ENCODE data around the gene SRPK2.
"Not testable (repeated sequence)": the region's sequence is repeated elsewhere in the genome, so short reads cannot be mapped to it uniquely, and the experiment has no call there.

SRPK2 gene

DNA sequence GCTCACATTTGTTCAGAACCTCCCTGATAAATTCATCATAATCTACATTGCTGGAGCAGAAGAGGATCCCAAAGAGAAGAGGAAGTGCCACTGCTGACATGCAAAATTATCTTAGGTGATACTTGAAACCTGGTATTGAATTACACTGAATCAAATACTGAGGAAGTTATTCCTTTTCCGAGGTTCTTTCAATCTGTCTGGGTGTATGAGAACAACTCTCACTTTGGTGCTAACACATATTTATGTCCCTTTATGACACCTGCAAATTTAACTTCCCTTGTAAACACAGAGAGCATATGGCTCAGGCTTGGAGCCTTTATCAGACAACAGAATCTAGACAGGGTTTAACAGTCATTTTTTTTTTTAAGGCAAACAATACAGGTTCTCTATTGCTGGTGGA, 131.4 kb downstream of the SRPK2 start:
- DNase-seq = no peak

DNA sequence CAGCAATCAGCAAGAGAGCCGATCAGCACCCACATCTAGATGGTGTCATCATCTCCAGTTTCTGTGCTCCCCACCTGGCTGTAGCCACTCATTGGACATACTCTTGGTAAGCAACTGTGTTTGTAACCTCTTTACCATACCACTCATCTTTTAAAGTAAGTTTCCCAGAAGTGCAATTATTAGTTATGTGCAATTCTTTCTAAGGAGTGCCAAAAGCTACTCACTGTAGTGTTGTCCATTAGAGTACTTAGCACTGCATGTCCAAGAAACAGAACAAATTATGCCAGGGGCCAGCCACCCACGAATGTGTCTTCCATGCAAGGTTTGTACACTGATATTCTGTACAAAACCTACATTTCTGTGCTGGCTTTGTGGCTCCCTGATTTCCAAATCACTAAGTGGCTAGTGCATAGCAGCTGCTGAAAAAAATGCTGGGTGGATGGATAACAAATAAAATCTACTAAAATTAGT, 131.9 kb downstream of the SRPK2 start:
- DNase-seq = no peak

DNA sequence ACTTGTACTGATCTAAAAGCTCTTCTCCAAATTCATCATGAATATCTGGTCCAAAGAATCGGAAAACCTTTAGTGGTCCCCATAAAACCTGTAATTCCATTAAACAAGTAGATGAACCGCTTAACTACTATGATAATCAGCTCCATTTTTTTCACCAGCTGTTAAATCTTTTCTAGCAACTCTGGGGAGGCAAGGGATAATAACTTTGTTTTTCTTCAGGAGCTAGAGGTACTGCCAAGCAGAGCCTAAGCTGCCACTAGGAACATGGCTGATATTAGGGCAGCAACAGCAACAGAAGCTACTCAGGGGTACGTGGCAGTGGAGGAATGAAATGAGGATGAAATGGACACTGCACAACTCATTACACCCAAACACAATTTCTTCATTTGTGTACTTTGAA, 138.0 kb downstream of the SRPK2 start:
- DNase-seq = no peak

DNA sequence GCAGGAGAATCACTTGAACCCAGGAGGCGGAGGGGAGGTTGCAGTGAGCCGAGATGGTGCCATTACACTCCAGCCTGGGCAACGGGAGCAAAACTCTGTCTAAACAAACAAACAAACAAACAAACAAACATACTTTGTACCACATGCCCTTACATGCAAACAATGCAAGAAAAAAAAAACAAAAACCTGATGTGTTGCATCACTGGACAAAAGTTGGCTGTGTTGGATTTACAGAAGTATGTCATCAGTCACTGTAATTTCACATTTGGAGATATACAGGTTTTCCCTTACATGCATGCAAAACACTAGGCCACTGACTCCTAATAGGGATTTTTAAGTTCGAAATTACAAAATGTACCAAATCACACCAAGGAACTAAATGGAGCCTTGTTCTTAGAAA, 138.5 kb downstream of the SRPK2 start:
- no peak for DNase-seq

DNA sequence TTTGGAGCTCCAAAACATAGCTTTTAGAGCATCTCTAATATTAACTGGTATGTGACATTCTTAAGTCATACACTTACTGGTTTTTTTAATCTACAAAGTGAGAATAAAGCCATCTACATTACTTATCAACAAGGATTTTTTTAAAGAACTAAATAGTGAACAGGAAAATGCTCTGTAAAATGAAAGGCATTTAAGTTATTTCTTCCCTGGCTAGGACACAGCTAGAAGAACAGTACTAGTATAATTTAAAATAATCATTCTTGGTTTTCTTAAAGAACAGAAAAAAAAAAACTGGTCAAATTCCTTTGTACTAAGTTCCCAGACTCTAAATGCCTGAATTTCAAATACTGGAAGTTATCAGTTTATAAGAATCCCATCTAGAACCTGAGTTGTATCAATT, 139.5 kb downstream of the SRPK2 start:
- DNase-seq = no peak

DNA sequence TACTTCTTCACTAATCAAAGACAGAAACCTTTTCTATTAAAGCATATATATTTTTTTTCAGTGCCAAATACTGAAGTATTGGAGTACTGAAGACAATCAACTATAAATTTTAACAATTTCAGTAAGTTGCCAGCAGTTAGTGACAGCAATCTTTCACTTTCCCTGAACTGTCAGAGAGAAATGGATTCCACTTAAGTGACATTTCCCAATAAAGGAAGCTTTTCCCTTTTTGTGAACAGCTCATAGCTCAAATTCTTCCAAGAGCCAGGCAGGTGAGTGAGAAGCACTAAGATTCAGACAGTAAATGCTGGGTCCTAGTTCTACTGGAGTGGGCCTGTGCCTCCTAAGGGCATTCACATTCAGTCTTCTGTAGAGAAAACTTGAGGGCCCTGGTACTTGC, 142.0 kb downstream of the SRPK2 start:
- no peak for DNase-seq

DNA sequence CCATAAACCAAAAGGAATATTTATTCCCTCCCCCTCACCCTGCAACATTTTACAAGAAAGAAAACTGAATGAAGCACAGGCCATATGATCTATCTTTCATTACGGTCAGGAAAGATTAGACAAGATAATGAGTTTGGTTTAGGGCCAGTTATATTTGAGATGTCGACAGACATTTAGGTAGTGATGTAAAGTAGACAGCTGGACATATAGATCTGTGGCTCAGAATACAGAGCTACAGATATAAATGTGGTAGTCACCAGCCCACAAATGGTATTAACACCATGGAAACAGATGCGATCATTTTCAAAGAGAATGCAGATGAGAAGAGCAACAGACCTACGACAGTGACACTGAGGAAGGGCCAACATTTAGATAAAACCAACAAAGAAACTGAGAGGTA, 142.5 kb downstream of the SRPK2 start:
- no peak for DNase-seq

DNA sequence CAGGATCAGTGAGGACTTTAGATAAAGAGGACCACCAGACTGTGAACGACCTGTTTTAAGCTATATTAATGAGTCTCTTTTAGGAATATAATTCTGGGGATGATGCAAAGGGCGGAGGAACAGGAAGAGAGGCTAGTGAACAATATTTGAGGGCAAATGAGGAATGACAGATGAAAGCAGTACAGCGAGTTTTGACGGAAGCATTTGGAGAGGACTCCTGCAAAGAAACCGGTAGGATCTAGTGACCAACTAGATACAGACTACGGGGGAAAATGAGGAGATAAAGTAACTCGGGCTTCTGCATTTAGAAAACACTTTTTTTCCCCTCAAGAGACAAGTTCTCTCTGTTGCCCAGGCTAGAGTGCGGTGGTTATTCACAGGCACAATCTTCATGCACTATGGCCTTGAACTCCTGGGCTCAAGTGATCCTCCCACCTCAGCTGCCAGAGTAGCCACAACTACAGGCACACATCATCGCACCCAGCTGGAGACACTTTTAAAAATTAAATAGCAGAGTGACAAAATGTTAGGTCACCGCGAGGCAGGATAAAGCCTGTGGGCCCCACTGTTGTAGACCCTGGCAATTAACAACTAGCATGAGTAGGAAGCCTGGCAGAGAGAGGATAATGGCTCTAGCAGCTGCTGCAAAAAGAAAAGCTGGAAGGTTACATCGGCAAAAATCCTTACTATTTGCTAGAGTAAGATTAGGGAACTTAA, 143.2 kb downstream of the SRPK2 start:
- no peak for DNase-seq

DNA sequence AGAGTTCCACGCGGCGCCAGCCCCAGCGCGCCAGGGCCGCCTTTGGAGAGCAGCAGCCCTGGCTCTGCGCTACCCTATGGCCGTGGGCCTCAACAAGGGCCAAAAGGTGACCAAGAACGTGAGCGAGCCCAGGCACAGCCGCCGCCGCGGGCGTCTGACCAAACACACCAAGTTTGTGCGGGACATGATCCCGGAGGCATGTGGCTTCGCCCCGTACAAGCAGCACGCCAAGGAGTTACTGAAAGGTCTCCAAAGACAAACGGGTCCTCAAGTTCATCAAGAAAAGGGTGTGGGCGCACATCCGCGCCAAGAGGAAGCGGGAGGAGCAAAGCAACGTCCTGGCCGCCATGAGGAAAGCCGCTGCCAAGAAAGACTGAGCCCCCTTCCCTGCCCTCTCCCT, 144.1 kb downstream of the SRPK2 start:
- DNase-seq = no peak

DNA sequence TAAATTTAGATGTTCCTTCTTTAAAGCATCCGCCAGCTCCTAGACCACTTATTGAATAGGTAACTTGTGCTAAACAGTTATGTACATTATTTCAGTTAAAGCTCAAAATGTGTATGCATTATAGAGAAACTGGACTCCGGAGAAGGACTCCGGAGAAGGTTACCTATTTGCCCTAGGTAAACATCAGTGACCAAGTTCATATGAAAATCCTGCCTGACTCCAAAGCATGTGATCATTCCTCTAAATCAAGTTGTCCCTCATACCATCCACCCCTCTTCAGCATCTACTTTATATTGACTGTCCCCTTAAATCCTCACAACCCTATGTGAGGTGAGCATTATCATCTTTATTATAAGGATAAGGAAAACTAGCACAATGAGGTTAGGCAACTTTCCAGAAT, 147.5 kb downstream of the SRPK2 start:
- no peak for DNase-seq

DNA sequence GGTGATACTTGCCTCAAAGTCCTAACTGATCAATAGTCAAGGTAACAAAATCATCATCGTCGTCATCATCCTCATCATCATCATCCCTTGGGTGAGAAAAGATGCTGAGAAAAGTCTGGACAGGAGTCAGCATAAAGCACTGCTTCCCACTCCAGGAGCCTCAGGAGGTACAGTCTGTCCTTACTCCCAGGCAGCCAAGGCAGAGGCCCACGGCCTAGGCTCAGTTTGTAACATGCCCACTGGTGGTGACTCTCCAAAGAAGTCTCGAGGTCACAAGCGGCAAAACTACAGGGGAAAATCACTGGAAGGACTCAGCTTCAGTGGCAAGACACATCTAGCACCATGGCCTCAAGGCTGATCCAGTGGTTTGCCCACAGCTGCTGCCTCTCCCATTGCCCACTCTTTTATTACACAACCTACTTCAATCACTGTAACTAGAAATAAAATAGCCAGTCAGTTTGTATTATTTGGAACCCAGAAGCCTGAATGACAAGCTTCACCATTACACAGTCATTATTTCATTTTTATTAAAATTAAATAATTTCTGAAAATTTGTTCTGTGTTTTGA, 150.4 kb downstream of the SRPK2 start:
- no peak for DNase-seq

DNA sequence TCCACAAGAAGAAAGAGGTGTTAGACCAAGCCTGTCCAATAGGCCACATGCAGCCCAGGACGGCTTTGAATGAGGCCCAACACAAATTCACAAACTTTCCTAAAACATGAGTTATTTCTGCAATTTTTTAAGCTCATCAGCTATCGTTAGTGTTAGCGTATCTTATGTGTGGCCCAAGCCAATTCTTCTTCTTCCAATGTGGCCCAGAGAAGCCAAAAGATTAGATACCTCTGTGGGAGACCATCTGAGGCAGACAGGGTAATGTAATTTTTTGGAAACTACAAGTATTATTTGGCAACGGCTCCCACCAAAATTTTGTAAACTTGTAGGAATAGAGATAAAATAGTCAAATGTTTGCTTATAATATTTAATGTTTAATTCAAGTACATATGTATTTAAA, 153.8 kb downstream of the SRPK2 start:
- no peak for DNase-seq

DNA sequence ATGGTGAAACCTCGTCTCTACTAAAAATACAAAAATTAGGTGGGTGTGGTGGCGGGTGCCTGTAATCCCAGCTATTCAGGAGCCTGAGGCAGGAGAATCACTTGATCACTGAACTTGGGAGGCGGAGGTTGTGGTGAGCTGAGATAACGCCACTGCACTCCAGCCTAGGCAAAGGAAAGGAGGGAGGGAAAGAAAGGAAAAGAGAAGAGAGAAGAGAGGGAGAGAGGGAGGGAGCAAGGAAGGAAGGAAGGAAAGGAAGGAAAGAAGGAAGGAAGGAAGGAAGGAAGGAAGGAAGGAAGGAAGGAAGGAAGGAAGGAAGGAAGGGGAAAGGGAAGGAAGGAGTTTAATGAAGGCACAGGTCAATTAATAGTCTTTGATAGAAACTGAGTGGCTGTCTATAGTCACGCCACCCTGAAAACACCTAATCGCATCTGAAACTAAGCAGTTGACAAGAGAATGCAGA, 155.9 kb downstream of the SRPK2 start:
- DNase-seq = not testable (repeated sequence)

DNA sequence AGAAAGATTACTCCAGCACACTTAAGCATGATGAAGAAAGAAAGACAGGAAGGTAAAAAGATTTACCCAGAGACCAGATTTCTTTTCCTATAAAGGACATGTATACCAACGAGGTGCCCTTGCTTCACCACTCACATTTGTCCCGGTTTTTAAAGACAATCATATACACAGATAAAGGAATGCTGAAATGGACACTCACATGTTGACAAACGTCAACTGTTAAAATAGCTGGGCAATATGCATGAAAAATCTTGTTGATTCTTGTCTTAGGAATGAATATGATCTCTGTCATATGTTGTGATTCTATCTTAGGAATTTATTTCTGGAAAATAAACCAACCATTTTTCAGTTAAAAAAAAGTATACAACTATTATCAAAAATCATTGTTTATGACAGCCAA, 158.2 kb downstream of the SRPK2 start:
- no peak for DNase-seq

DNA sequence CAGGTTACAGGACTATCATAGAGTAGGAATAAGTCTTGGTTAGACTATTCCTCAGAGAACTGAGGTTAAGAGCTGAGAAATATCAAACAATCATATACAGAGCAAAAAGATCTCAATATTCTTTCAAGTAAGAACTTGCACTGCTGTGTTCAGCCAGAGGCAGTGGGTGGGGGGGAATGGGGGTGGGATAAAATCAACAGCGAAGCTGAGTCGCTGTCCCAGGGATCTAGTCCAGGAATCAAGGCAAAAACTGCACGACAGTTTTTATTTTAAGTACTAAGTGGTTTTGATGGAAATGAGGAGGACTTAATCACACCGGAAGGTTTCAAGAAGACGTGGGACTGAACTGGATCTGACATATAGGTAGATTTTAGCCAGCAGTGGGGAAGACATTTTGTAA, 159.1 kb downstream of the SRPK2 start:
- DNase-seq = no peak

DNA sequence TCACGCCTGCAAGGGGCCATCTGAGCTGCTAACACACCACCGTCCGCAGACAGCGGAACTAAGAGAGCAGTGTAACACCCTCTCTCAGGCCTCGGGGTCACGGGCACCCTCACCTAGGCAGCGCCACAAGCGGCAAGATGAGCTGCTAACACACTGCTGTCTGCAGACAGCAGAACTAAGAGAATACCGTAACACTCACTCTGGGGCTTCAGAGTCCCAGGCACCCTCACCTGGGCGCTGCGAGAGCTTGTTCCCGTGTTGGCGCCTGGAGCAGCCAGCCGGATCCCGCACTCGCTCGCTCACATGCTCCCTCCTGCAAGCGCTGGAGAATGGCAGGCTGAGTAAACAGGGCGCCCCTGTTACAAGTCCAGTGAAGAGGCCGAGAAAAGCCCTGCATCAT, 160.2 kb downstream of the SRPK2 start:
- no peak for DNase-seq

DNA sequence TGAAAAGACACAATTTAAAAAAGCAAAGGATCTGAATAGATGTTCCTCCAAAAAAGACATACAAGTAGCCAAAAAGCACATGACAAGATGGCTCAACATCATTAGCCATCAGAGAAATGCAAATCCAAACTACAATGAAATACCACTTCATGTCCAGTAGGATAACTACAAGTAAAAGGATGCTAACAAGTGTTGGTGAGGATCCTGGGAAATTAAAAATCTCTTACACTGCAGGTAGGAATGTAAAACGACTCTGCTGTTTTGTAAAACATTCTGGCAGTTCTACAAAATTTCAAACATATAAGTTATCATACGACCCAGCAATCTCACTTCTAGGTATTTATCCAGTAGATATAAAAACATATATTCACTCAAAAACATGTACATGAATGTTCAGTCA, 161.3 kb downstream of the SRPK2 start:
- no peak for DNase-seq

DNA sequence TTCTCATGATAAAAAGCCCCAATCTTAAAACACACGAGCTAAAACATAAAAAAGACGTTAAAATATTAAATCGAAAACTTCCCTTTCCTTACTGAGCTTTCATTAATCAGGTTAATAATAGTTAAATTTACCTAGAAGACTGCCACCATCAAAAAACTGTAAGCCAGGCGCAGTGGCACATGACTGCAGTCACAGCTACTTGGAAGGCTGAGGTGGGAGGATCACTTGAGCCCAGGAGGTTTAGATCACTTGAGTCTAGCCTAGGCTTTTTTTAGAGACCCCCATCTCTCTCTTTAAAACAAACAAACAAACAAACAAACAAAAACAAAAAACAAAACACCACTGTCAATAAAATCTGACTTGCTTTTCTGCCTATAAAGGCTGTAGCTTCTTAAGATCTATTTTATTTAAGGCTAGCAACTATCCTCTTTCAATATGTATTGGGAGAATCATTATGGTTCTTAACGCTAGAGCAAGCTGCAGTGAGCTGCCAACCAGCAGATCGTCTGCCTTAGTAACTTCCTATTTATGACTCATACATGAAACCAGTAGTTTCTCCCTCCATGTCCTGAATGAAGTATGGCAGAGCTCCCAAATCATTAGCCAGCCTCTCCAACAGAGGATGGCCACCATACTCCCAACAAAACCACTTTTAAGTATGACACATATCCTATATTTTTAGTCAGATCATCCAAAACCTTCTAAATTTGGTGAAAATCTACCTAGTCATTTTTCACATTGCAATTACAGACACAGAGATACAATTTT, 163.7 kb downstream of the SRPK2 start:
- no peak for DNase-seq

DNA sequence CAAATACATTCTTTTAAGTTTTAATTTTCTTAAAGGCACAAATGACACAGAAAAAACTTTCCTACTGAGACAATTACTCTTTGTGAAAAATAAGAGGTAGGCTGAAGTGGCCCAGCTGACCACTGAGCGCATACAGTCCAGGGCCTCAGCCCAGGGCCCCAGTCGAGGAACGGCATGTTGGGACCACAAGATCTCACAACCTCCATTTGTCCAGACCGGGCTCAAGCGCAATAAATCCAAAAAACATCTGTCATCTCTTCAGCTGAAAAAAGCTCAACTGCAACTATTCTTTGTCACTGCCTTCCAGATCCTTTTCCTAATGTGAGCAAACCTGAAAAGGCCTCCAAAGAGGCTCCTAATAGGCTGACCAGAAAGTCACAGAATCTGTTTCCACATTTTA, 165.8 kb downstream of the SRPK2 start:
- no peak for DNase-seq

DNA sequence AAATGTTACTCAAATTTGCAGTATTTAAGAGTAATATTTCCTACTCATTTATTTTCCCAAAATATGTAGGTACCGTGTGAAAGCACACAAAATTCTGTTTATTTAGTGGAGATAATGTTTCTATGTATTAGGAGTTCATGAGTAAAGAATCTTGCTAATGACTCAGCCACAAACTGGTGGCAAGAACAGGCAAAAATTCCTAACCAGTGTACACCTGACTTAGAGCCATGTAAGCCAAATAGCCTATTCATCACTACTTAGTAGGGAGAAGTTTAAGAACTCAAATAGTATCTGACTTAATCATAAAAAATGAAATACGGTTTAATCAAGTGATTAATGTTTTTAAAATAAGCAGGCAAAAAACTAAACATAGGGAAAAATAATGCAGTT, 169.0 kb downstream of the SRPK2 start:
- no peak for DNase-seq

DNA sequence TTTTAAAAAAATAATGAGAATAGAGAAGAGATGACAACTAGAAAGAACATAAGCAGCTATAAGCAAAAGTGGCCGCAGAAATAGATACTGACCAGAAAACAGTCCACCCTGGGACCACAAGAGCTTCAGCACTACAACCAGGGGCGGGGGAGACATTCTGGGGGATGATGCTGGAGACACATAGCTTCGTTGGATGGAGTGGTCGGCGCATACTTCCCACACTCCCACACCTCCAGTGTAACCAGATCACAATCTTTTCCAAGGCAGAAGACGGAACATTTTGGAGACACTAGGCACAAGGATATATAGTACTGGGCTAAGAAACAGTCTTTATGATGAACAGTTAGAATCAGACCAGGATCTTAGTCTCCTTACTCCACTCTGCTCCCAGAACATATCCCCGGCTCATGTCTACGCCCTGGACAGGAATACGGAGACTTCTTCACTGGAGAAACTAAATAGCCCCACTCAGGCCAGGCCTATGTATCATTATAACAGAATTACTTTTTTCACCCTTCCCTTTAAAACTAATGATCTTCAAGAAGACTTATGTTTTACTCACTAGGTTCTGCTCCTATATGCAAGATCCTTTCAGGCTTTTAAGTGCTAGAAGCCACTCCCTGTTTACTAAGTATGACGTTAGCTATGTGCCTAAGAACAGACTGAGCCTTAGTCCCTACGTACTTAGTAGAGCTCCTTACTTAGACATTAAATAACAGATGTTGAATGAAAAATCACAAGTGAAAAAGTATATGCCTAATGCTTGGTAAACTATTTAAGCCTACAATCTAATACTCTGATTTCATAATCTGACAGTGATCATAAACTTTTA, 169.6 kb downstream of the SRPK2 start:
- no peak for DNase-seq

DNA sequence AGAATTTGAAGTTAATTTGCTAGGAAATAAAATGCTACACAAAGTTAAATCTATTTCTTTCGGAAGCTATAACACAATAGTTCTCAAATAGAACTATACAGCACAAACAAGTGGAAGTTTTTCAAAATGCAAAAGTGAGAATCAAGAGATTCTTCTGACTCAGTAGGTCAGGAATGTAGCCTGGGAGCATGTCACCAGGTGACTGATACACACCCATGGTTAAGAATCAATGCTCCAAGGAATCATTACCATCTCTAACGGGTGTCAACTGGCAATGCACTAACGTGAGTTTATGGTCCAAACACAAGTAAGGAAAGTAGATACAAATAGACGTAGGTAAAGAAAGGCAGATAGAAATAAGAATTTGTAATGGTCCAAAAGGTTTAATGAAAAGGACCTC, 170.5 kb downstream of the SRPK2 start:
- DNase-seq = no peak

DNA sequence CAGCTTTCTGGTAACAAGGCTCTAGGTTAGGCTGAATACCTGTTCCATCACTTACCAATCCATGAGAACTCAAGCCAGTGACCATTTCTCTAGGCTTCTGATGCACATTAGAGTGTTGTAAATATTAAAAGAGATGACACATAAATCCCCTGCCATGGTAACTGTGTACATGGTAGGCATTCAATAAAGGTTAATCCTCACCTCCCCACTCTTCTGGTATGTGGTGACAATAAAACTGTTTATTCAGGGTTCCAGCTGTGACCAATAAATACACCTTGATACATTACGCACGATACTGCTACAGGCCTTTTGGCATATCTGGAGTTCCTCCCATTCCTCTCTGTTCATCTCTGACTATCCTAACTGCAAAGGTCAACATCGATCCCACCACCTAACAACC, 171.9 kb downstream of the SRPK2 start:
- DNase-seq = no peak

Data from GOT3 (cell line).